ENCODE data around the gene P4HA2.

P4HA2 gene

DNA sequence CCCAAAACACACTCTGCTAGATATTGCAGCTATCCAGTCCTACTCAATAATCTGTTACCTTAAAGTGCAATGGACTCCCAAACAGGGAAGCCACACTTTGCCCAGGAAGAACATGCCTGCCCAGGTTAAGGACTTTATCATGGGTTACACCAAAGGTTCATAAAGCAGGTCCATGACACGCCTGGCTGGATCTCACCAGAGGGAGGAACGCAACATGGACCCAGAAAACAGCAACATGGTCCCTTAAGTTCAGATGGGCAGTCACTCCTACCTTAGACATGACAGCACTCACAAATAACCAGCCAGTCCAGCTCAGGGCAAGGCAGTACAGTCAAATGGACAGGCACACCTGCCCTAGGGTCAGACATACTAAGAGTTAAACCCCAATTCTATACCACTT, 3.8 kb downstream of the P4HA2 start:
- DNase-seq (ENCODE audit: low spot score): no peak

DNA sequence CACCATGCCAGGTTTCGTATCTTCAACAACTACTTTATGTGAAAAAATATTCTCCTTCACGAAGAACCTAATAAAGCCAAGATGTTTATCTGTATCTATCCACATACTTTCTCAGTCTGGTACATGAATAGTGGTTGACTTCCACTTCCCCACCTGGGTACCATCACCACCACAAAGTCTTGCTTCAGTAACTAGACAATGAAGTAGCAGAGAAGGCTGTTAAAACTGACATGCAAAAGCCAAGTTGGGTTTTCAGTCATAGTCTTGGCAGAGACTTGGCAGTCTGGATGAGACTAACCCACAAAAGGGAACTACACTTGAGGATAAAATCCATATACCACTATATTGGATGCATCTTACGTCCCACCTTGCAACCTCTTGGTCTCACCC, 5.0 kb downstream of the P4HA2 start:
- DNase-seq (ENCODE audit: low spot score): no peak

DNA sequence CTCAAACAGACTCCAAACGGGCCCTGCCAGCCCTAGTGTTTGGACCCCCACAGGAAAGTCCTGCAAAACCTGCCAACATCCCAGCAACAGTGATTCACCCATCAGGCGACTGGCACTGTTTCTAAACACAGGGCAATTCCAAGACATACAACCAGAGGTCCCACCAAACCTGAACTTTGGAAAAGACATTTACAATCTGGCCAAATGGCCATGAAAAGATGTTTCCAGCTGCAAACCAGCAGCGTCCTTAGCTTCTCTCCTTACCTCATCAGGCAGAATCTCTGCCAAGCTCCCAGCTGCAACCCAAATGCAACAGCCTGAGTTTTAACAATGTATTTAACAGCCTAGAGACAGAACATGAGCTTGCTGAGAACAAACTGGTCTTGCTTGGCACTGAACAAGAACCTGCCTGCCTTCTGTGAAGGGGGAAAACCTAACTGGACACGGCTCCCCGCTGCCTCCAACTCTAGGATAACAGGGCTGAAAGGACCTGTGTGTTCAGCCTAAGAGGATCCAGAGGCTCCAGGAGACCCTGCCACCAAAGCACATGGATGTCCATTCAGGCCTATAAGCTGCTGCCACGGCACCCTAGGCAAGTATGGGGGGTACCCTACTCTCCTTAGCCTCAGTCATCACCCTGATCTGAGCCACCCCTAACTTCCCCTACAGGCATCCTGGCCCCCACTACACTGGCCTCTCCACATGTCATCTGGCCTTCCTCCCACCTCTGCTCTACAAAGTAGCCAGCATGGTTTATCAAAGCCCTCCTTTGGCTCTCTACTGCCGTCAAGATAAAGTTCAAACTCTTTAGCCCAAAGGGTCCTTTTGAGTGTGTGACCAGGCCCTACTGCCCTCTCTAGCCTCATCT, 5.6 kb downstream of the P4HA2 start:
- DNase-seq (ENCODE audit: low spot score): no peak

DNA sequence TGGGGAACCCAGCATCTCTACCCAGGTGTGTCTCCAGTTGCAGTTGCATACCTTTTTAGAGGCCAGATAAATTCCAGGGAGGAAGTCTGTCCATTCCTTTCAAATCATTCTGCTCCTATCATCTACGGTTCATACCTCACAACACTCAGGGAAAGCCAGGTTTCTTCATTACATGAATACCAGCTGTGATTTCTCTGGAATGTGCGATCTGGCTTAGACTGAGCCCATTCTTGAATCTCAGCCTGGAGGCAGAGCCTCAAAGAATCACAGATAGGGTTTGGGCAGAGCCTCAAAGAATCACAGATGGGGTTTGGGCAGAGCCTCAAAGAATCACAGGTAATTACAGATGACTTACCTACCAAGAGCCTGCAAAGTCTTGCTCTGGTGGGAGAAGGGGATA, 7.2 kb downstream of the P4HA2 start:
- no peak for DNase-seq (ENCODE audit: low spot score)

DNA sequence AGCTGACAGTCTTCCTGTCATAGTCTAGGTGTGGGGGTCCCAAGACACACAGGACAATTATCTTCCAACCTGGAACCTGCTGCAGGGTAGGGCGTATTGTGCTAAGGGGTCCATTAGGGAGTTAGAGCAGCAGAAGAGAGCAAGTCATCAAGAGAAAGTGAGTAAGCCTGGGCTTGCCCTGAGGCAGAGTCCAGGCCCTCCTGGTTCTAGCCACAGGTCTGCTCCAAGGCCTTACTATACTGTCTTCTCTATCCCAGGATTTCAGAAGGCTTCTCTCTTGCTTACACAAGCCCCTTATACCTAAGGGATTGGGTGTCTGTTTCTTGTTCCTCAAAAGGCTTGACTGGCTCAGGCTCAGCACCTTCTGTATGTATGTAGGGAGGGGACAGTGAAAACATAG, 7.7 kb downstream of the P4HA2 start:
- DNase-seq (ENCODE audit: low spot score): no peak

DNA sequence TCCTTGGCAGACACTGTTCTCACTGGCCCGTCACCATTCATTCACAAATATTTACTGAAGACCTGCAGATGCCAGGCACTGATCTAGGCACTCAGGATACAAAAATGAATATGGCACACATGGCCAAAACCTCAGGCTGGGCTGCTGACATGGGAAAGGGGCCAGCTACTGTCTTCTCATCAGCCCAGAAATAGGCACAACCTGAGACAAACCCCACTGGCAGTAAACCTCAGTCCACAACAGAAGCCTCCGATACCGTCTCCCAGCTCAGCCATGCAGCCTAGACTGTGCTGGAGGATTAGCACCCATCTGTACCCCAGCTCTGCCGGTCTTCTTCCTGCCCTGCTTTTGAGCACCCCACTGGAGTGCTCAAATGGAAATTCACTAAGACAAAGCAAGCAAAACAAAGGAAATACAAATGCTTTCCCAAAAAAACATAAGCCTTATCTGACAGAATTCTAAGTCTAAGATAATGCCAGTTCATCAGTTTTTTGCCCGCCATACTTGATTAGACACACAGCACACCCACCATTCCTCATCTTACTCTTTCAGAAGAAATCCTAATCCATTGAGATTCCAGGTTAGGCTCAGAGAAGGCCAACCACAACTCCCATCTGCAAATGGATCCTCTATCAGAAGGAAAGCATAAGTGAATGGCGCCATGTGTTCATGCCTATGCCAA, 8.2 kb downstream of the P4HA2 start:
- DNase-seq (ENCODE audit: low spot score): no peak

DNA sequence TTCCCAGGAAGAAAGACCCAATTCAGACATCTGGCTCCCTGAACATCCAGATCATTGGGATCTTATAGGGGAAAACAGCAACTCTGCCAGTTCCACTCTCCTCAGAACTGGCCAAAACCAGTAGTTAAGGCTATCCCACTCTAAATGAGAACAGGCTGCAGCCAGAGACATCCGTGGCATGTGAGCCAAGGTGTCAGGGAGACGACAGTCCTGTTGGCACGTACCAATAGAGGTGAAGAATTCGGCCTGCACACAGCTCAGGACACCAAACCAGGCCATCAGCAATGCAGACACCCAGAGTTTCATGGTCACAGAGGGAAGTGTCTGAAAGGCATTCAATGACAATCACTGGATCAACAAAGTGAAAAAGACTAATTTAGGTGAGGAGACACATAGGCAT, 9.3 kb downstream of the P4HA2 start:
- DNase-seq (ENCODE audit: low spot score): no peak

DNA sequence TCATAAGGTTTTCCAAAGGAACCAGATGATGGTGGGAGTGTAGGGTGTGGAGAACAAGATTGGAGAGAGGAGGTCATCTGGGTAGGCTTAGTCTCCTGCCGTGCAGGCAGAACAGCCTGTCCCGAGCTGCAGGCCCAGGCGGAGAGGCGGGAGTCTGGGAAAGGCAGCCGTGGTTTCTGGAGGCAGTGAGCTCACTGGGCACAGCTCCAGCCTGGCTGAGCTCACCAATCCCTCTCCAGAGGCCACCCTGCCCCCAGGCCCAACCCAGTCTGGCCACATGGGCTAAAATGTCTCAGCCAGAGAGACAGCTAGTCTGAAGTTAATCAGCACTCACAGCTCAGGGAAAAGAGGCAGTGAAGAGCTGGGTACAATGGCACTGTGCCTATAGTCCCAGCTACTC, 12.3 kb downstream of the P4HA2 start:
- no peak for DNase-seq (ENCODE audit: low spot score)

DNA sequence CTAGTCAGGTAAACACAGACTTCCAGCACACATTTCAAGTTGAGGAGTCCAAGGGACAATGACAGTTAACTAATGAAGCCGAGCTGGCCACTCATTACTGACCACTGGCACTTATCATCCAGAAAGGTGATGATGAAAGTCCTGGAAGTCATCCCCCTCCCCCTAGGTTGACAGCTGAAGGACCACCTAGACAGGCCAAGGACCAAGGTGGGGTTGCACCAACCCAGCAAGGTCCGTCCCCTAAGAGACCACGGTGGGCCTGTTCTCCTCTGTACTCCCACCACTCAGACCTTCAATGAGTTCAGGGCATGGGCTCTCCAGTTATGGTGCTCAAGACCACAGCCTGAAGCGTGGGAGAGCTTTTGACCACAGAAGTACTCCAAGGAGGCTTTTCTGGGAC, 13.2 kb downstream of the P4HA2 start:
- no peak for DNase-seq (ENCODE audit: low spot score)

DNA sequence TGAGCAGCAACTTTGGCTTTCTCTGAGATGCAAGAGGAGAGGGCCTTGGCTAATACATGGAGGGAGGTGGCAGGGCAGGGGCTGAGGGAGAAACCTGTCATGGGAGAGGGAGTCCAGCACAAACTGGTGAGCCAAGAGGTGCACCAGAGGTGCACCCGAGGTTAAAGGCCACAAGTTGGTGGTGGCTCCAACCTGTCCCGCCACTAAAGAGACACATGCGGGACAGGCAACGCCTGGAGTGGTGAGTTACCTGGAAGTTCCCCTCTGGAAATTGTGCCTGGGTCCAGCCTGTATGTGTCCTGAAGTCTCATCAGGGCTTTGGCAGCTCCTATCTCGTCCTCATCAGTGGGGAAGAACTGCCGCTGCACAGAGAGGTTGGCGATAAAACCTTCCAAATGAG, 14.0 kb downstream of the P4HA2 start:
- DNase-seq (ENCODE audit: low spot score): no peak

DNA sequence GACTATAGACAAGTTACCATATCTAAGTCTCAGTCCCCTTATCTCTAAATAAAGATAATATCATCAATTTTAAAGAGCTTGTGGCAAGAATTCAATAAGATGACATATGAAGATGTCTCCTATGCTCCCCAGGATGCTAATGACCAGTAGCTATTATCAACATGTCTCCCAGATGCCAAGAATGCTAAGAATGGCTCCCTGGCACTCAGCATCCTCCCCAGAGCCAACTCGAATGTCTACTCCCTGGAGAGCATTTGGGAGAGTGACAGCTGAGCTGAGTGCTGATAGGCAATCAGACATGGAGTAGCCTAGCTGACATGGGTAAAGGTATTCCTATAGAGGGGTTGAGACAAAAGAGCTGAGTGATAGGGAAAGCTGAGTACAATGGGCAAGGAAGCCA, 15.9 kb downstream of the P4HA2 start:
- DNase-seq (ENCODE audit: low spot score): no peak

DNA sequence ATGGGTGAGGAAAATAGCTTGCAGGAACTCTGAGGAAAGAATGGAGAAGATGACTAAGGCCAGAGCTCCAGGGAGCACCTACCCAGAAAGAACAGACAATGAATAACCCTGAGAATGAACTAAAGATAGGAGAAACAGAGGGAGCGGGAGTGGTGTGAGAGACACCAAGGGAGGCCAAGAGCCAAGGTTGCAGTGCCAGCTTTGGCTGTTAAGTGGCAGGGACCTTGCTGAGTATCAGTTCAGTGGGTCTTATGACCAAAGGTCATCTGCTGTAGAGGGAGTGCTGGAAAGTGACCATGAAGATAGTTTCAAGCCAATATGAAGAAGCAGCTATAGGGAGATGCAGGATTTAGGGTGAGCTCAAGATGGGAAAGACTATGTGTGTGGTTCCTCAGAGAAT, 16.7 kb downstream of the P4HA2 start:
- no peak for DNase-seq (ENCODE audit: low spot score)

DNA sequence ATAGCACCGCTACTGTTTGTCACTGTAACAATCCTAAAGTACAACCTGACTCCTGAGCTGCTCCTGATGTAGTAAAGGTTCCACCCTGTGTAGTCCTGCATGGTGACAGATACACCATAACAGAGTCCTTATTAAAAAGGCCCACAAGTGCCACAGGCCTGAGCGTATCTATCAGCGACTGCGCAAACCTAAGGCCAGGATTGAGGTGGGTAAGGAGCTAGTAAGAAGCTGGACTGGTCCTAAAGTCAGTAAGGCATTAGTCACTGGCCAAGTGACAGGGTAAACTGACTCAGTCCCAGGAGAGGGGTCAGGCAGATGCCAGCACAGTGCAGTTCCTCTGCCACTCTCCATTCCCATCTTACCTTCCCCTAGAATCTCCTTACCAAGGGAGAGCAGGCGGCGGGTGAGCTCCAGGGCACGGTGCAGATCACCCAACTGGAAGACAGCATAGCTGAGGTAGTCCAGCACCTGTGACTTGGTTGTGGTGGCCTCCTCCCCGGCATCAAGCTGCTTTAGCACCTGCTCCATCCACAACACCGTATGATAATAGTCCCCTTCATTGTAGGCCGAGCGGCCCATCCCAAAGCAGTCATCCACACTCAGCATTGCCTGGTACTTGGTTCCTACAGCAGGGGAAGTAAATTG, 17.6 kb downstream of the P4HA2 start:
- DNase-seq (ENCODE audit: low spot score): no peak

DNA sequence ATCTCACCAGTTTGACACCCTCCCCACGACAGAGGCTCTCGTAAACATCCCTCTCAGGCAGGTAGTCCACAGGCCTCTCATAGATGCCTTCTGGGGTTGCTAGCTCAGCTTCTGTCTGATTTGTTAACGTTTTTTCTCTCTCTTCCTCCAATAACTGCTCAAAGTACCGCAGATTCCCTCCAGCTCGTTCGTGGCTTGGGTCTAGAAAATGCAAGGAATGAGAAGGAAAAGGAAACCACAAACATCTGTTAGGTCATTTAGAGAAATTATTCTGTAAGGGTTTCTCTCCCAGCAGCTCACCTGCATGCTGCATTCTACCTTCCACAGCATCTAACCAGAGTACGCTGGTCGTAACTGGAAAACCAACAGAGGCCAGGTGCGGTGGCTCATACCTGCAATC, 18.5 kb downstream of the P4HA2 start:
- no peak for DNase-seq (ENCODE audit: low spot score)

DNA sequence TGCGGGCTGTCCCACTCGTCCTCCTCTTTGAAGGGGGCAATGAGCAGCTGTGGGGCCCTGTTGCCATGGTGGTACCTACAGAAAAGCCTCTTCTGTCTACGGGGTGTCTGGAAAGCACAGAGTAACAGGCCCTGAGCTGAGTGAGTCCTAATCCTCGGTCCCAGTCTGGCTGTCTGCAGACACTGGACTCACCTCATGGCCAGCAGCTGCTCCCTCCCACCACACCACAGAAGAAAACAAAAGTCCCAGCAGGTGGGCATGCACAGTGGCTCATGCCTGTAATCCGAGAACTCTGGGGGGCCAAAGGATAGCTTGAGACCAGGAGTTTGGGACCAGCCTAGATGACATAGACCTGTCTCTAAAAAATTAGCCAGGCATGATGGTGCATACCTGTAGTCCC, 19.9 kb downstream of the P4HA2 start:
- DNase-seq (ENCODE audit: low spot score): no peak

DNA sequence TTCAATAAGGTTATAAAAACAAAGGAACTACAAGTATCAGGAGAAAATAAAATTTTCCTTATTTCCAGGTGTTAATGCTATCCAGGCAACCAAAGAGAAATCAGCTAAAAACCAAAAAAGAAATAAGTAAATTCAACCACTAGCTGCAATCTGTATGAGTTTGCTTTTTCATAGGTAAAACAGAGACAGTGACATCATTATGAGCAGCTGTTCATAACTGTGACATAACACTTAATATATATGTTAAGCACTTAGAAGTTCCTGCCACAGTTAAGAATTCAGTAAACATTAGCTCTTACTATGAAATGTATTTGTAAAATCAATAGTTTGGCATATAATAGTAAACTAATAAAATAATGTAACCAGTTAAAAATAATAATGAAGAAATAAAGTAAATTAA, 20.9 kb downstream of the P4HA2 start:
- DNase-seq (ENCODE audit: low spot score): no peak

DNA sequence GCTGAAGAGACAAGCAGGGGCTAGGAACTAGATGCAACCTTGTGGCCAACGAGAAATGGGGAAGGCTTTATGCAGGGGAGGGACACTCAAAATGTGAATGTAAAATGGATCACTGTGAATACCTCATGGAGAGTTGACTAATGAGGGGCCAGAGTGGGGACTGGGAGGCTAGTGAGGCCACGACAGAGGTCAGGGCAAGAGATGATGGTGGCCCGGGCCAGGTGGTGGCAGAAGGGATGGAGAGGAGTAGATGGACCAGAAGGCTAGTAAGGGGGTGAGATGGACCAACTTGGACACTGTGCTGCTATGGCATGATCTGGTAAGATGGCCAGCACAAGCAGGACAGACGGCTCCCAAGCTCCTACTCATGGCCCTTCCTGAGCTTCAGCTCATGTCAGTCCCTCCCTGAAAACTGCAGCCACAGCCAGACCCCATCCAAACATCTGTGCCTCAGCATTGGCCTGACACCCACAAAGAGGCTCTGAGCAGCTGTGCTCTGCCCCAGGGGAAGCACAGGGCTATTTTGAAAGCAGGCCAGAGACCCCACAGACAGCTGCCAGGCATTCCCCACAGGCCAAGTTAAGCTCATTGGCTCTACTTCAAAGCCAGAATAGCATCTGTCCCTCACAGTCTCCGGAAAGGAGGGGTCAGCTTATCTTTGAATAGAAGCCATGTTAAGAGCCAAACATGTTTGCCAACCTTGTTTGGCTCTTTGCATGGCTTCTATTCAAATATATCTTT, 22.1 kb downstream of the P4HA2 start:
- DNase-seq (ENCODE audit: low spot score): no peak

DNA sequence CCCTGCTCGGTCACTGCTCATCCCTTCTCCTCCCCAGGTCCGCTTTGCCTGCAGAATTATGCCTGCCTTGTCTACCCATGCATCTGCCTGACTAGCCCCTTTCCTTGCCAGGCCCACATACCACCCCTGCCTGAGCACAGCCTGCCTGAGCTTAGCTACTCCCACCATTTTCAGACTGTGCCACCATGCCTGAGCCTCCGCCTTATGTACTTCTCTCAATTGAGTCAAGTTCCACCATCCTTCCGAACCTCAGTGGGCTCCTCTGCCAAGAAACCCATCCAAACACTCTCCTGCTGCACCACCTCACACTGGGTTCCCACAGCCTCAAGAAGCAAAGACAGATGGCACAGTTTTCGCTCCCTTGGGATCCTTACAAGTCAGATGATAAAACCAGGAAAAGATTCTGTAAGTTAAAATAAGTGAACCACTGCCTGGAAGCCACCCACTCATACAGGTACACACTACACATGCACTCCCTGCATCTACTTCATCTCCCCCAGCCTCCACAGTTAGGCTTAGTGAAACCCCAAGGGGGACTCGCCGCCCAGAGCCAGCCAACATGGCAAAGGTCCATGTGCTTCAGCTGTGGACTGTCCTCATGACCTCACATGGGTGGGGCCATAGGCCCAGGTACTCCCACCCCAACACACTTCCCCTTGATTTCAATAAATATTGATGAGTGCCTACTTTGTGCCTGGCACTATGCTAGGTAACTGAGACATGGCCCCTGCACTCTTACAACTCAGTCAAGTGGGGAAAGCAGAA, 23.1 kb downstream of the P4HA2 start:
- DNase-seq (ENCODE audit: low spot score): no peak

DNA sequence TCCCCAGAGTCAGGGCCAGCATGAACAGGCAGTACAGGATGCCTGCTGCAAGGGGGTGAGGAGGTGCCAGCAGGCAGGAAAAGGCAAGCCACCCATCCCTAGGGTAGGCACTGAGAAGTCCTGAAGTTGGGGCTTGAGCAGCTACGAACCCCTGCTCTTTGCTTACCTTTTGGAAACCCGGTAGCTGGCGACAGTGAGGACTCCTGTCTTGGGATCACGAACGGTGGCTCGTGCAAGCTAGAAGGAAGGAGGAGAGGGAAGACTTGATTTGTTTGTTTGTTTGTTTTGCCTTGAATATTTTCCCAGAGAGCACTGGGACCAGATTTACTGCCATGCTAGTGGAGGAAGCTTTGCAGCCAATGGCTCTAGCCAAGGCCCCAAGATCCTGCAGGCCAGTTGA, 23.7 kb downstream of the P4HA2 start:
- DNase-seq (ENCODE audit: low spot score): no peak

DNA sequence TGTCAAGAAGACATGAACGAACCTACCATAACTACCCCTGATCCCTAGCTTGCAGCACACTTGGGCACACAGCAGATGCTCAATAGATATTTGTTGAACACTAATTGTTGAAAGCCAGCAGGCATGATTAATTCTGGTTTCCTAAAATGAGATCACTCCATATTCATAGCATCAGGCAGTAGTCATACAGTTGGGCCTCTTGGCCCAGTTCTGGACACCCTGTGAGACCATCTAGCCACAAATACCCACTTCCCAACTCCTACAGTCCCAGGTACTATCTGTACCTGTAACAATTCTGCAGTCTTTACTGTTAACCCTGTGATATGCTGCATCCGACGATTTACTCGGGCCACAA, 24.2 kb downstream of the P4HA2 start:
- DNase-seq (ENCODE audit: low spot score): no peak

DNA sequence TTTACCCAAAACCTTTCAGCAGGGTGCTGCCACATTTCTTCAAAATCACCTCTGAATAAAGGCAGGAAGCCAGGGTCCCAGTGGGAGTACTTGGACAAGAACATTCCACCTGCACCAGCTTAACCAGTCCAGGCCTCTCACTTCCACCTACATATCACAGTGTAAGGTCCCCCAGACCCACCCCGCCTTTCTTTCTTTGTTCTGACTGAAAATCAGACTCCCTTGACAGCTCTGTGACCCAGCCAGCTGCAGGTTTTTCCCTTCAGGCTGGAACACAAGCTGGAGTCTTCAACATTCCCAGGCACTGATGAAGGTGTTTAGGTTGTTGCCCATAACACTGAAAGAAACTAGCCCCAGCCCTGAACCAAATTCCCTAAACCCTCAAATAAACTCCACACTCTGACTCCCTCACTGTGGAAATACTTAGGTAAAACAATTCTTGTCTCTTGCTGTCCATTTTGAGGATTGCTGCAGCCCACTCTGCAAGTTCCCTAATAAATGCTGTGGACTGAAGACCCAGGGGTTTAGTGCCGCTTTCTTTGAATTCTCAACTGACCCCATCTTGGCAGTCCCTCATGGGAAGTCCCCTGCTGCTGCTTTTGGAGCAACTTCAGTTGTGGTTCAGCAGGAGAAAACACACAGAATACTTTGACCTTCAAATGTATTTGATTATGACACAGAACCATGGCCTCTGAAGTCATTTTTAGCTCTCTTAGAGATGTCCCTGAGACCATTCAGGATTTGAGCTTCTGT, 24.8 kb downstream of the P4HA2 start:
- no peak for DNase-seq (ENCODE audit: low spot score)

Data from COLO829 (cell line).